GM21447 (cell line): ENCODE data around the gene HOXD13.

Experiments used
- ATAC-seq: cut with Tn5 transposase; IDR thresholded peaks from one replicate; pipeline ENCODE4 v1.9.1; 2021; ENCODE audit not compliant: unreplicated experiment

HOXD13 gene

DNA sequence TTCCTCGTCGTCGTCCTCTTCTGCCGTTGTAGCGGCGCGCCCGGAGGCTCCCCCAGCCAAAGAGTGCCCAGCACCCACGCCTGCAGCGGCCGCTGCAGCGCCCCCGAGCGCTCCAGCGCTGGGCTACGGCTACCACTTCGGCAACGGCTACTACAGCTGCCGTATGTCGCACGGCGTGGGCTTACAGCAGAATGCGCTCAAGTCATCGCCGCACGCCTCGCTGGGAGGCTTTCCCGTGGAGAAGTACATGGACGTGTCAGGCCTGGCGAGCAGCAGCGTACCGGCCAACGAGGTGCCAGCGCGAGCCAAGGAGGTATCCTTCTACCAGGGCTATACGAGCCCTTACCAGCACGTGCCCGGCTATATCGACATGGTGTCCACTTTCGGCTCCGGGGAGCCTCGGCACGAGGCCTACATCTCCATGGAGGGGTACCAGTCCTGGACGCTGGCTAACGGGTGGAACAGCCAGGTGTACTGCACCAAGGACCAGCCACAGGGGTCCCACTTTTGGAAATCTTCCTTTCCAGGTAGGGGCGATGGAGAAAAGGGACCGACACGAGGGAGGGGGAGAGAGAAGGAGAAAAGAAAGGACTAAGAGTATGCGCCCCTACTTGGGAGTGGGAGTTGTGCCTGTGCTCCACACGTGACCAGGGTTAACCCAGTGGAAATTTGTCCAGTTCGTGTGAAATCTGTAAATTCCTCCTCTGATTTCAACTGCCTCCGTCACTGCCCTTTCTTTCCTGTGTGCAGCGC, 800 bp downstream of the HOXD13 start:
- no peak for ATAC-seq

DNA sequence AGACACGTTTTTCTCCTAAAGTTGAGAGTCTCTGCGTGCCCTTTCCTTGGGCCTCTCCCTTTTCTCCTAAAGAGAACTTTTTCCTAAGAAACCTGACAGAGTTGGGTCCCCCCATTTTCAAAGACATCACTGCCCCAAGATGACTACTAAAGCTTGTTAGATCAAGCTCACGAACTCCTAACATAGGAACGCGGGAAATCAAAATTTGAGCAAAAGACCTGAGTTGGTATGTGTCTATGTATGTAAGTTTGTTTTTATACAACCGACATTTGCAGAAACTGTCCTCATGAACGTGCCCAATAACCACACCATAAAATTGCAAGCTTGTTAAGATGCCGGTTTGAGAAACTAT, 1.4 kb downstream of the HOXD13 start:
- no peak for ATAC-seq

DNA sequence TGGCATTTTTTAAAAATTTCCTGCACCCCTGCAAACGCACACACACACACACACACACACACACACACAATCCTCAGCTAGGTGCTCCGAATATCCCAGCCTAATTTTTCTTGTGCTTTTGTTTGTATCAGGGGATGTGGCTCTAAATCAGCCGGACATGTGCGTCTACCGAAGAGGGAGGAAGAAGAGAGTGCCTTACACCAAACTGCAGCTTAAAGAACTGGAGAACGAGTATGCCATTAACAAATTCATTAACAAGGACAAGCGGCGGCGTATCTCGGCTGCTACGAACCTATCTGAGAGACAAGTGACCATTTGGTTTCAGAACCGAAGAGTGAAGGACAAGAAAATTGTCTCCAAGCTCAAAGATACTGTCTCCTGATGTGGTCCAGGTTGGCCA, 1.8 kb downstream of the HOXD13 start:
- no peak for ATAC-seq

DNA sequence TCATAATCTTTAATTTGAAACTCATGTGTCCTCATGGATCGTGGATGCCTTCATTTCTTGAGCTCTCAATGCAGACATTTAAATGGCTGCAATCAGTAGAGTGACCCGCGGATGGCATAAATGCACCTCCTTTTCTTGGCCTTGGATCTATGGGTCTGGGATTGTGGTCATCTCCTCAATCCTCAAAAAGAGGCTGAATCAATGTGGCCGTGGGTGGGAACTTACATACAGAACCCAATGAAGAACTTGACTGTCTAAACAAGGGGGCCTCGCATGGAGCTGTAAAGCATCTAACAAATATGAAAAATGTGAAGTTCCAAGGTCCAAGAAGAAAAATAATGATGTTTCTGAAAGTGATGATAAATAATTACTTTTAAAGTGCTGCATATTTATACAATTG, 2.9 kb downstream of the HOXD13 start:
- ATAC-seq: no peak

DNA sequence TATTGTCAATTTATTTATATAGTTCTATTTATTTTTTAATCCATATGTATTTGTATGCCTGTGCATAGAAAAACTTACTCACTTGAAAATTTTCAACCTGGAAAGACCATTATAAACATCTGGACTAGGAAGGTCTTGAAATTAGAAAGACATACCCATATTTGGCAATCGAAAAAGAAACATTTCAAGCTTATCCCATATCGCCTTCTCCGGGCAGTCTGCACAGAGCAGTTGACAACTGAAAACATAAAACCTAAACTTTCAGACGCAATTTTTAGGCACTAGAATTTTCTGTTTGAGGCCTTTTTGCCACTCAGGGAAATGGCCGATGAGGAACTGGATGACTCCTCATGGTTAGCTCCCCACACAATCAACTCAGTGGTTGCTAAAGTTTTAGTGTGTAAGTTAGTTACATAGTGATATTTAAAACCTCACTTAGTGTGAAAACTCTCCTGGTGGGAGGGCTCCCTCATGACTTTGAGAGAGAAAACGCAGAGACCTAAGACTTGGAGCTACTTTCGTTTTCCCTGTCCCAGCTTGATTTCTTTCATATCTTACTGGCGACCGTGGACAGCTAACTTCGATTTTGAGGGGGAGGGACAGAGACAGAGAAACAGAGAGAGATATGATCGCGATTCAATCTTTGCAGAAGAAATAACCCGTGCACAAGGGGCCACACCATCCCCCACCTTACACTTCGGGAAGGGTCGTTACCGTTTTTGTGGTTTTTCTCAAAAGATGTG, 3.9 kb downstream of the HOXD13 start:
- ATAC-seq: no peak

DNA sequence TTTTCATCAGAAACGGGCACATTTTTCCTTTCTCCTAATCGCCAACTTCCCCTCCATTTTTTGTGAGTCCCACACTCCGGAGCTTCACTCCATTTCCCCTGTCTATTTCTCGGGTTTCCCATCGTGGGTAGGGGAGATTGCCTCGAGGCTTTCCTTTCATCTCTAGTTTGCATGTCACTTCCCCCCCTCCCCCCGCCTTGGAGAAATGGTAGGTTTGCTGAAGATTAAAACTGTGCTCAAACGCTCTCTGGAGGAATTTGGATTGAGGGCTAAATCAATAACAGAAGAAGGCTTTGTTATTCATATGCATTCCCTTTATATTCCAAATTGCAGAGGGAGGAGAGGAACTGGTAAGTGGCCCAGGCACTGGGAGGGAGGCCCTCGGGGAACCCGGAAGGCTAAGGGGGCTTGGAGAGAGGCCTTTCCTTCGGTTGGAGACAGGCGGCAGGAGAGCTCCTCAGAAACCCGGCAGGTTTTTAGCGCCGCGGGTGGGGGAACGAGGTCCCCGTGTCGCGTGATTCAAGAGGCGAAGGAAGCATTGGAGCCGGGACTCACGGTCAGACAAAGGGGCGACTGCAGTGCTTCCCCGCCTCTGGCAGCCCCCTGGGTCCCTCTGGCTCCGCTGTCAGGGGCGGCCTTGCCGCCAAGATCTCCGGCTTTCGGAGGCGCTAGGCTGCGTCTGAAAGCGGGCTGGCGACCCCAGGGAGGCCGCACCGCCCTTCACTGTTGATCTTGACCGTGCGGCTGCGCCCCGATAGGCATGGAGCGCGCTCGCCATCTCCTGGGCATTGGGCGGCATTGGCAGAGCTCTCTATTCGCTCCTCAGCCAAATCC, 4.7 kb downstream of the HOXD13 start:
- no peak for ATAC-seq

DNA sequence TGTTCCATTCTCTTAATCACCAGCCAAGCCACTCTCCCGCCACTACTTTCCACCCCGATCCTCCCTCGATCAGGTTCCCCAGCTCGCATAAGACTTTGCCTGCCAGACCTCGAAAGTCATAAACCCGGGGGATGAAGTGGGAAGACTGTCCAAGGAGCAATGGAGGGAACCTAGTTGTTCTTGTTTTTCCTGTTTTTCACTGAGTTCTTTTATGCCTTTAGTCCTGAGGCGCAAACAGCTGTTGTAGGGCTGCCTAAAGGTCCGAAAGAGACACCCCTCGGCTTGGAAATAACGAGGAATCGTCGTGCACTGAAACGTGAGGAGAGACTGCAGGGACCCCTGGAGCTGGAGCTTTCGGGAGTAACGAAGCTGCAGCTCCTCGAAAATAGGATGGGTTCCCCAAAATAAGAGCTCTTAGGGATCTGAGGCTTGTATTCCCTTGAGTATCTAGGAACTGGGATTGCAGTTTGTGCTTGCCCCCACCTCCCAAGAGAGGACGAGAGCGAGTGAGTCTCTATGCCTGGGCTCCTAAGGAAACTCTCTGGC, 5.4 kb downstream of the HOXD13 start:
- no peak for ATAC-seq

DNA sequence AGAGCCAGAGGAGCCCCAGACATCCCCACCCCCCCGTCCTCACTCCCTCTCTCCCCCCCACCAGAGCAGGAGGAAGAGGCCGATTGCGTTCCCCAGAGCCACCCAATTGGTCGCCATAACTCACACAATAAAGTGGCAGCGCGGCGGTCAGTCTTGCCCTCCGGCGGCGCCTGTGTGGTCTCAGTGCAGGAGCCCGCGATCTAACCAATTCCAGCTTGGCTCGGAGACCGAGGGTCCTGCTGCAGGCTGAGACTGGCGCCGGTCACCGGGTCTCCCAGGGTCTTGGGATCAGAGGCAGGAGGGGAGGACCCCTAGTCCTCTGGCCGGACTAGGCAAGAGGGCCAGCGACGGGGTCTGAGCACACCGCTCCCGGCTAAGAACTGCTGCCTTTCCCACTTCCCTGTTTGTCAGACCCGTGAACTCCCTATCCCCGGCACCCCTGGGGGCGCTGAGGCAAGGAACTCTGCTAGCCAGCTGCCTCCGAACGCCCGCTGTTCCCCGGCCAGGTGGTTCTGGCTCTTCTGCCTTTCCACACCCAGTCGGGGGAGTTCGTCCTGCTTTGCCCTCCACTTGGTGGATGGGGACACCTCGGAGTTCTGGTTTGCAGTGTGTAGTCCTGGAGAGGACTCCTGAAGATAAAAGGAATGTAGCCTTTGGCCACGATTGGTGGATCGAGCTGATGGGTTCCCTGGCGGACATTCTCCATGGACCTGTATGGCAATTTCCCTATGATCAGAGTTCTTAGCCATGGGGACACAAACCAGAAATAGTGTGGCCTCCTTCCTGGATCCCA, 6.0 kb downstream of the HOXD13 start:
- no peak for ATAC-seq

DNA sequence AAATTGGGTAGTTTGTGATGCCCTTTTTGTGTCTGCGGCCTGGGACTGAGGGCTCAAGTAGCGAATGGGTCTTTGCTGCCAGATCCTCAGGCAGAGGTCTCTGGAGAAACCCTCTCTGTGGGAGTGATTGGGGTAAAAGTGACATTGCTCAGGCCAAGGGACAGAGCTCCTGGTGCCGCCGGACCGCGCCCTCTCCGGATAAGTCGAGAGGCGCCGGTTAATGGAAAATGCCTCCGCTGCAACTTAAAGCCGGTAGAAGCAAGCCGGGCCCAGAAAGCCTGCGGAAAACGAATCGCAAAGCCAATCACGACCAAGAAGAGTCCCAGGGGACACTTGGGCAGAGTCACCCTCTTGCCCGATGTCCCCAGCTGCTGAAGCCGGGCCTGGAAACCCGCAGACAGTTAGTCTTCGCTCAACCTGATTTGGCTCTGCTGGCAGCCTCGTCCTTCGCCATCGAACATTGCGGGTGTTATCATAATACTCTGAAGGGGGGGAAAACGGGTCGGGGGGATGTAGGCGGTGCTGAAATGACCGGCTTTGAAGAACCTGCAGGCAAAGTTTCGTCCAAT, 6.7 kb downstream of the HOXD13 start:
- ATAC-seq: no peak

DNA sequence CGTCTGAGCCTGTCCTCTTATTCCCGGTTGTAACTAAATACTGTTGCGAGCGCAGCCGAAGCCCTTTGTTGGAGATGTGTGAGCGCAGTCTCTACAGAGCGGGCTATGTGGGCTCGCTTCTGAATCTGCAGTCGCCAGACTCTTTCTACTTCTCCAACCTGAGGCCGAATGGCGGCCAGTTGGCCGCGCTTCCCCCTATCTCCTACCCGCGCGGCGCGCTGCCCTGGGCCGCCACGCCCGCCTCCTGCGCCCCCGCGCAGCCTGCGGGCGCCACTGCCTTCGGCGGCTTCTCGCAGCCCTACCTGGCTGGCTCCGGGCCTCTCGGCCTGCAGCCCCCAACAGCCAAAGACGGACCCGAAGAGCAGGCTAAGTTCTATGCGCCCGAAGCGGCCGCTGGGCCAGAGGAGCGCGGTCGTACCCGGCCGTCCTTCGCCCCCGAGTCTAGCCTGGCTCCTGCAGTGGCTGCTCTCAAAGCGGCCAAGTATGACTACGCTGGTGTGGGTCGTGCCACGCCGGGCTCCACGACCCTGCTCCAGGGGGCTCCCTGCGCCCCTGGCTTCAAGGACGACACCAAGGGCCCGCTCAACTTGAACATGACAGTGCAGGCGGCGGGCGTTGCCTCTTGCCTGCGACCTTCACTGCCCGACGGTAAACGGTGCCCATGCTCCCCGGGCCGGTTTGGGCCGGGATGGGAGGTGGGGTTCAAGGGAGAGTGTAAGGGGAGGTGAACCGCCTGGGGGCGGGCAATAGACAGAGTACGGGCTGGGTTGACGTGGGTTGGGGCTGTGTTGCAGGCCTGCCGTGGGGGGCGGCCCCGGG, 7.4 kb downstream of the HOXD13 start, which contains the start of gene HOXD12:
Gene HOXD12, plus strand, starts transcription at position 68 of the 819 bp plus-strand sequence. Its CDS starts 7 bp downstream, at position 75.
- no peak for ATAC-seq

DNA sequence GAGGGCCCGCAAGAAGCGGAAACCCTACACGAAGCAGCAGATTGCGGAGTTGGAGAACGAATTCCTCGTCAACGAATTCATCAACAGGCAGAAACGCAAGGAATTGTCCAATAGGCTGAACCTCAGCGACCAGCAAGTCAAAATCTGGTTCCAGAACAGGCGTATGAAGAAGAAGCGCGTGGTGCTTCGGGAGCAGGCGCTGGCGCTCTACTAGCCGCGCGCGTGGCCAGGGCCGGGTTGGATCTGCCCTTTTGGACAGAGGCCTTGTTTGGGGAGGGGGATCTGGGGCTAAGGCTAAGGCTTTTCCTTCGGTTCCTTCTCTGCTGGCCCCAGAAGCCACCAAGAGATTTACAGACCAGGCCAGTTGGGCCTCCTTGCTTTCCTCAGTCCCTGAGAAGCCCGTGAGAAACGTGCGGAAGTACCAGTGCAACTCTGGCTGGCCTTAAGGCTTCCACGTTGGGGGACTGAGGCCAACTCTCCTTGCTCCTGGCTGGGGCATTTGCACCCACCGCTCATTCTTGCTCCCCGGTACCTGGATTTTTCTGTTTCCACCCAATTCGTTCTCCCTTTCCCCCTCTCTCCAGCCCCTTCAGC, 8.1 kb downstream of the HOXD13 start:
- ATAC-seq: no peak

DNA sequence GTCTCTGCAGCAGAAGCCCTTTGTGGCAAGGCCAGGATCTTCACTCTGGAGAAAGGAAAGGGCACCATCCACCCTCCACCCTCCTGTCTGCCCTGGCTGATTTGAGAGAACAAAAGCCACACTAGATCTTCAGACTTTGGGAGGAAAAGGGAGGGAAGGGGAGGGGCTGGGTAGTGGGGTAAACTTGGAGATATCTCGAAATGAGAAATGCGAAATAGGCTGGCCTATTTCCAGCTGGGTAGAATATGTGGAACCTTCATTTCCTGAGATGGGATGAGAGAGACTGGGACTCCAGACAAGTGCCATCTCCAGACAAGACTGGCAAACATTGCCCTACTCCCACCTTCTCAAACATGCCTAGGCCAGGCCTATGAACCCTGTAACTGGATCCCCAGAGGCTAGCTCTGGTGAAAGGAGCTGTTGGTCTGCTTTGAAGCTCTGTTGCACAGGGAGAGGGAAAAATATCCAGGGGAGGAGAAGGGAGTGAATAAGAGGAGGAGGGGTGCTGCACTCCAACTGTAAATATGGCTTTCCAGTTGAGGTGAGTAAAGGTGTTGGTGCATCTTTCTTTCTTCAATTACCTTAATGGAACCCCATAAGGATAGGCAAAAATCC, 8.8 kb downstream of the HOXD13 start:
- no peak for ATAC-seq

DNA sequence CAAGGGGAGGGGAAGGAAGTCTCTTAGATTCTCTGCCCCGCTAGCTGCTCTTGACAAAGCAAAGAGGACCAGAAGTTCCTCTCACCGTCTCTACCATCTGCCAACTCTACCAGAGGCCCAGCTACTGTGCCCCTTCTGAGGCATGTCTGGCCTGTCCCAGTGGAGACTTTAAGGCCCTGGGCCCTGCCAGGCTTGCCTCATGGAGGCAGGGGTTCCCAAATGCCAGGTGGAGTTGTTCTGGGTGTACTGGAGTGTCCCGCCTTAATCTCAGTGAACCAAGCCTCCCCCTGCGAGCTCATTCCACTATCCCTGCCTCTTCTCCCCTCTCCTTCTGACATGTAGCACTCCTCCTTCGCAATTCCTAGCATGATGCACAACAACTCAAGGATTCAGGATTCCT, 9.3 kb downstream of the HOXD13 start:
- no peak for ATAC-seq

DNA sequence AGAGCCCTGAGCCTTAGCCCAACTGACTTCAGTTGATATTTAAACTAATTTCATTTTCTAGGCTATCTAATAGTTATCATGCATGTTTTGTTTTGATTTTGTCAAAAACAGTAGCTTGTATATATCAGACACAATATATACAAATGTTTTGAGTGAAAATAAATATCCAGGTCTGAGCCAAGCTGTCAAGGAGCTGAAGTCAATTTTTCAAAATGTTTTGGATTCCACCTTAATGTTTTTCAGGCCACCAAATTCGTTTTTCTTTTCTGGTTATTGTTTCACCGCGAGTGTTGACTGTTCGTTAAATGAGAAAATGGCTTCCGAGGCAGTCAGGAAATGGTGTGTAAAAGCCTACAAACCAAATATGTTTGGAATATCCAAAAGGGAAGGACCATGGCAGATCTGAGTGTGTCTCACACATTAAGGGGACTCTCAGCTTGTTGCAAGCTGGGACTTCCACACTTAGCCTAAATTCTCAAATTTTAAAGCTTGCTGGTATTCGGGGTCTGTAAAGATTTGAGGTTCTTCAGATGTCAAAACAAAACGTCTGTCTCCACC, 9.9 kb downstream of the HOXD13 start:
- ATAC-seq: no peak

DNA sequence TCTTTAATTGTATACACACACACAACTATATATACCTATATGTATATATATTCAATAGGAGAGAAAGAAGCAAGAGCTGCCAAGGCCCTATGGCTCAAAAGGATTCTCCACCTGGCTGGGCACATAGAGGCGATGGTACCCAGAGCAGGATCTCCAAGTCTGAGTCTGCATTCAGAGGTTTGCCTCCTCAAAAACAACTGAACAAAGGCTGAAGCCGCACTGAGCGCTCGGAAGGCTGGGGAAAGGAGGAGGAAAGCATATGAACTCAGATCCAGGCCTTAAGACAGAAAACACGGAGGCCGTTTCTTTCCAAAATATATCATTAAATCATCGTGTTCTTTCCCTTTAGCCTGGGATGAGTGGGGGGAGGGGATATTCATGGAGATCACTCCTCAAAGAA, 10.7 kb downstream of the HOXD13 start:
- ATAC-seq: no peak

DNA sequence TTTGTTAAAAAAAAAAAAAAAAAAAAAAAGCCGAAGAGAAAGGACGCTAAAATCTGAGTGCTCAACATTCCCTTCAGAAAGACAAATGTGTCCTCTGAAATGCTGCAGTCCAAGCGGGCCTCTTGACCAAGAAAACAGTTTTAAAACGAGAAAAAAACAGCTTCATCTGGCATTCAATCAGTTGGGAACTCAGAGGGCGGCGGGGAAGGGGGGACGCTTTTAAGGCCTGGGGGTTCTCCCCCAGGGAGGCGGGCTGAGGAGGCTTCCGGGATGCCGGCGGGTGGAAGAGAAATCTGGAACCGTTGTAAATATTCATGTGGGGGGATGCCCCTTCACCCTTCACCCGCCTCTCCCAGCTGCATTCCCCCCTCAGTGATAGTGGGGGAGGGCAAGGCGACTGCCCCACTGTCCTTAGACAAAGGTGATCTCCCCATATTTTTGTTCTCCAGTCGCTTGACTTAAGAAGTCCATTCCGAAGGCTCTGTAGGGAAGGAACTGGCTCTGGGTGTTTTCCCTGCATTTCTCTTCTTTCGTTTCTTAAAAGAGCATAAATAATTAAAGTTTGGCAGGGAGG, 11.3 kb downstream of the HOXD13 start:
- no peak for ATAC-seq

DNA sequence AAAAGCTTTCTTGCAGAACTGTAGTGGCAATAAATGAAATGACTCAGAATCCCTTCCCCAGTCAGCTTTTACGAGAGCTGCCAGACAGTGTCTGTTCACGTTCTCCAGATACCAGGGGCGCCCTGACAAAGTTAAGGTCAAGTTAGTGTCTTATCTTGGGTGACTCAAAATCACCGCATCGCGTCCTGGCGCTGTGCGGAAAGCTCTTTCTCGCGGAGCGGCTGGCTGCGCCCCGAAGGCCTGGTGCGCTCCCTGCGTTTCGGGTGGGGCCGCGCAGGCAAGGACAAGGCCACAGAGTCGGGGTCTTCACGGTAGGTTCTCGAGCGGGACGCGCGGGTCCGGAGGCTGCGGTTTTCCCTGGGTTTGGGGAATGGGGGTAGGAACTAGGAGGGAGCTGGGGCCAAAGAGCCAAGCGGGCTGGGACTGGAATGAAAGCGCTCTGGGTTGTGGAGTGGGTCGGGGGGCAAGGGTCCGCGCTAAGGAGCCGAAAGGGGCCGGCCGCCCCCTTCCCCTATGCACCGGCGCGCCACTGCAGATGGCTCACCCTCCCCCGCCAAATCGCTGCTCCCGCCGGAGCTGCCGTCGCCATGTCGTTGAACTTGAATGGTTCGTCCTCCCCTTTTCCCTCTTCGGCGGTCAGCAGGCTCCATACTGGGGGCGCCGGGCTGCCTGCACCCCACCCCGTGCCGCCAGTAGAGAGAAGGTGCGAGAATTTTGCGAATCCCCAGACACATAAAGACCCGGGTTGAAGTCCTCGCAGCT, 12.0 kb downstream of the HOXD13 start:
- no peak for ATAC-seq
